Hematopoietic multipotent progenitor cell treated with erythropoietin and hydrocortisone succinate and interleukin-3 and kit ligand, for 8 days (in vitro differentiated cells): ENCODE results near the gene HNRNPLL.

Source experiments
- DNase-seq: peaks from one replicate; pipeline ENCODE4 v3.0.0-alpha.2; 2015

Gene HNRNPLL

DNA sequence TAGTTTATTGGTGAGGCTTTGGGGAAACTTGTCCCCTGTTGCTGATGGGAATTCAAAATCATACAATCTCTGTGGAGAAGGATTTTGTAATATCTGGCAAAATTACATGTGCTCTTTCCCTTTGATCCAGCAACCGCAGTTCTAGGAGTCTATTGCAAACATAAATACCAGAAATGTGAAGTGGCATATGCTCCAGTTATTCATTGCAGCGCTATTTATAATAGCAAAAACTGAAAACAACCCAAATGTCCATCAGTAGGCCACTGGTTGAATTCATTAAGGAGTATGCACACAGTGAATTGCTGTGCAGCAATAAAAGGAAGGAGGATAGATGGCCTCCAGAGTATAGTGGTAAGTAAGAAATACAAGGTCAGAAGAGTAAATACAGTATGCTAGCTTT lies 76.5 kb downstream of the HNRNPLL start:
- DNase-seq: no peak

DNA sequence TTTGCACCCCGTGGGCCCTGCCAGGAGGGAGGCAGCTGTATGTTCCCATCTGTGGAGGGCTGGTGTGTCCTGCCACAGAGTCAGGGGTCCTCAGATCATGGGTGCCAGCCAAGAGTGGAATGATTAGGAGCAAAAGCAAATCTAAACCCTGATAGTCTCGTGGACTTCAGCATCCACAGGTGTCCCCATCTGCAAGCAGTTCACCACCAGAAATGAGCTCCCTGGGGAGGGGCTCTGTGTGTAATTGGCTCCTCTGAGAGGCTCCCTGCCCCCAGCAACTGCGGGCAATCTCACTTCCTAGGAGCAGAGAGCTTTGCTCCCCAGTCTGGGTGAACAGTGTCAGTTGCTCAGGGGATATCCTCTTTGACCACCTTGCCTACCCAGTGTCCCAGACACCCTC lies 78.1 kb downstream of the HNRNPLL start:
- DNase-seq: no peak

DNA sequence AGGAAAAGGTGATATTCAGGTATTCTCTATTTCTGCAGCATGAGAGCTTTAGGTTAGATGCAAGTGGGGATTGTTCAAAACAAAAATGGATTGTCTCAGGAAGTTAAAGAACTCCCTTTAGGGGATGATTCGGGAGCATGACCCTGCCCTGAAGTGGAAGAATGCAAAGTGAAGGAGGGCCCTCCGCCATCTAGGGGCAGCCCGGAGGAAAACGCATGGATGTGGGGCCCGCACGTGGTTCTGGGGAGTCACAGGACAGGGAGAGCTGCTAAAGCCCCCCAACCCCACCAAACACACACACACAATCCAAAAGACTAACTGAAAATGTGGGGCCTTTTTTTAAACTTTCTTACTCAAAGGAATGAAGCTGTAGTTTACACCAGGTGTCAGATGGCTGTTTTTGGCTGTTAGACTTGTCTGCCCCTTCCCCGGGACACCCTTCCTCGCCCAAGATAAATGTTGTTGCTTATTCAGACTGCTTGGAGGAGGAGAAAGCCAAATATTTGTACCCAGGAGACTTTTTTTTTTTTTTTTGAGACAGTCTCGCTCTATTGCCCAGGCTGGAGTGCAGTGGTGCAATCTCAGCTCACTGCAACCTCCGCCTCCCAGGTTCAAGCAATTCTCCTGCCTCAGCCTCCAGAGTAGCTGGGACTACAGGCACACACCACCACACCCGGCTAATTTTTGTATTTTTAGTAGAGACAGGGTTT lies 78.8 kb downstream of the HNRNPLL start:
- DNase-seq: no peak

DNA sequence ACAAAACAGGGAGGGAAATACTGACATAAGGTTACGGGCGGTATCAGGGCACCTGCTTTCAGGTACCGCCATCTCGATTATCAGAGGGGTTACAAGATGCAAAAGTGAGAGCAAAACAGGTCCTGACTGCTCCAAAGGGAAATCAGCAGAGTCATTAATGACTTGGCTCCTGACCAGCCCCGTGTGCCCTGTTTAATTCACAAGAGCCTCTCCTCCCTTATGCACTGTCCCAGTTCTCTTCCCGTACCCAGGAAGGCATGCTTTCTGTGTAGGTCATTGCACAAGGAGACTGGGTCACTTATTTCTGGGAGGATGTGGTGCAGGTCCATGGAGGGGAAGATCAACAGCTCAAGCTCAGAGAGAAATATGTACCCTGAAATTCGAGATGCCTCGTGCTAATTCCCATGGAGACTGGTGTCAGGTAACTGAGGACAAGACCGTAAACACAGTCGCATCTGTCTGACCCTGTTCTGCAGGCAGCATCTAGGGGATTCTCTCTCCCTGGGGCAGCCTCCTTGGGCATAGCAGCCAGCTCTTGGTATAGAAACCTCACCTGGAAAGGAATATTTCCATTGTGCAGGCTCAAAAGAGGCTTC lies 79.9 kb downstream of the HNRNPLL start:
- DNase-seq: no peak

DNA sequence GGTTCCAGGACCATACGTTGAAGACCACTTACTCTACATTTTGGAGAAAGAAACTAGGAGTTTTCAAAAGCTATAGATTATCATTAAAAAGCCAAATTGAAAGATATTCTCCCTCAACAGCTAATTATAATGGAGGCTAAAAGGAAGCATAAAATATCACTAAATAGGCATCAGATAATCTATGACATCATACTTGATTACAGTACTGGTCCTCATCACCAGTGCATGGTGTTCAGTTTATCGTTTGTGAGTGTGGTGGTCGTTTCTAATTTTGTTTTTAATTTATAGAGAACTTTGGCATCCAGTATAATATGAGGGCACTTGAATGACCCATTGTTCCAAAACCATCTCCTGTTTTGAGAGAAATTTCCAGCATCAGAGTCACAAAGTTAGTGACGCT lies 80.9 kb downstream of the HNRNPLL start:
- no peak for DNase-seq

DNA sequence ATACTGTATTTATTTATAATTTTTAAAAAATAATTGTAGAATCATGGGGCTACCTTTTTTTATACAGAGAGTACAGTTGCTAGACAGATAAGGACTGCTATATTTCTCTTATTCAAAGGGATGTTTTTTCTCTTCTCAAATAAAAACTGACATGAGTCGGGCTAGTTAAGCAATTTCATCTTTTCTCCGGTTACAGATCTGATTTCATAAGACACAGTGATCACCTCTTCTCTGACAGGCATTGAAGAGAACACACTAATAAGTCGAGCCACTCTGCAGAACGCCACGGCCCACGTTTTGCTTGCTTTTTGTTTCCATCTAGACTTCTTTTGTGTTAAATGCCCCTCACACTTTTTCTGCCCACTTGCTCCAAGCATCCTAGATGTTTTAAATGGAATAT lies 85.4 kb downstream of the HNRNPLL start:
- DNase-seq: no peak

DNA sequence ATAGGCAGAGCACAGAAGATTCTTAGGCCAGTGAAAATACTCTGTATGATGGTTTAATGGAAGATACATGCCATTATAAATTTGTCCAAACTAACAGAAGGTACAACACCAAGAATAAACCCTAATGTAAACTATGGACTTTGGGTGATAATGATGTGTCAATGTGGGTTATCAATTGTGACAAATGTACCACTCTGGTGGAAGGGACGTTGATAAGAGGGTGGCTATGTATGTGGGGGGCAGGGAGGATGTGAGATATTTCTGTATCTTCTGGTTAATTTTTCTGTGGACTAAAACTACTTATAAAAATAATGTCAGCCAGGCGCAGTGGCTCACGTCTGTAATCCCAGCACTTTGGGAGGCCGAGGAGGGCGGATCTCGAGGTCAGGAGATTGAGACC lies 86.2 kb downstream of the HNRNPLL start:
- DNase-seq: peak; percentile 67

DNA sequence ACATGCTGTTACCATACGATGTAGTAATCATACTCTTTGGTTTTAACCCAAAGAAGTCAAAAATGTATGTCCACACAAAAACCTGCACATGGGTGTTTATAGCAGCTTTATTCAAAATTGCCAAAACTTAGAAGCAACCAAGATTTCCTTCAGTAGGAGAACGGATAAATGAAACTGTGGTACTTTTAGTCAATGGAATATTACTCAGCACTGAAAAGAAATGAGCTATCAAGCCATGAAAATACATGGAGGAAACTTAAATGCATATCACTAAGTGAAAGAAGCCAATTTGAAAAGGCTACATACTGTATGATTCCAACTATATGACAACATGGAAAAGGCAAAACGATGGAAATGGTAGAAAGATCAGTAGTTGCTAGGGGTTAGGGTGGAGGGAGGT lies 86.6 kb downstream of the HNRNPLL start:
- no peak for DNase-seq

DNA sequence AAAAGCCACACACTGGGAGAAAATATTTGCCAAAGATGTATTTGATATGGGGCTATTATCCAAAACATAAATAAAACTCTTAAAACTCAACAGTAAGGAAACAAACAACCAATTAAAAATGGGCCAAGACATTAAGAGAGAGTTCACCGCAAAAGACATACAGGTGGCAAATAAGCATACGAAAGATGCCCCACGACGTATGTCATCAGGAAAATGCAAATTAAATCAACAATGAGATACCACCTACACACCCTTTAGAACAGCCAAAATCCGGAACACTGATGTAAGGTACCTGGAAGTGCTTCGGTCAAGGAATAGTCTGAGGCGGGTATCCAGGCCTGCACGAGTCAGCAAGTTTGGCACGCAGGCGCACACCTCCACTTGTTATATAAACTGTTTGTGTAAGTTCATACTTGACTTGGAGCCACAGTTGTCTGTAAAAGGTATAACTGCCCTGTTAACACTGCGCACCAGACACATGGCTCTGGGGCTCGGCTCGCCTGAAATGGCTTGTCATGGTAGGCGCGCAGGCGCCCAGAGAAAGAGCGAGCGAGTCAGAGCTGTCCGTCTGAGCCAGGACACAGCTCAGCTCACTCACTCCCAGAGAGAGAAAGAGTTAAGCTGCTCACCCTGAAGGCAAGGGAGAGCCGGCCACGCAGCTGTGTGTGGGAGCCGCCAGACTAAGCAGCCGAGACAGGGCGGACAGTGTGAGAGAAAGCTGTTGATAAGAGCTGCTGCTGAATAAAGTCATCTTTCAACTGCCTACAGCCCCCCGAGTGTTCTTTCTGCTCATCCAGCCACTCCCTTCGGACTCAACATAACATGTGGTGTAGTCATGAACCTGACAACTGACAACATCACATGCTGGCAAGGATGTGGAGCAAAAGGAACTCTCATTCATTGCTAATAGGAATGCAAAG lies 87.3 kb downstream of the HNRNPLL start:
- DNase-seq: peak; percentile 76

DNA sequence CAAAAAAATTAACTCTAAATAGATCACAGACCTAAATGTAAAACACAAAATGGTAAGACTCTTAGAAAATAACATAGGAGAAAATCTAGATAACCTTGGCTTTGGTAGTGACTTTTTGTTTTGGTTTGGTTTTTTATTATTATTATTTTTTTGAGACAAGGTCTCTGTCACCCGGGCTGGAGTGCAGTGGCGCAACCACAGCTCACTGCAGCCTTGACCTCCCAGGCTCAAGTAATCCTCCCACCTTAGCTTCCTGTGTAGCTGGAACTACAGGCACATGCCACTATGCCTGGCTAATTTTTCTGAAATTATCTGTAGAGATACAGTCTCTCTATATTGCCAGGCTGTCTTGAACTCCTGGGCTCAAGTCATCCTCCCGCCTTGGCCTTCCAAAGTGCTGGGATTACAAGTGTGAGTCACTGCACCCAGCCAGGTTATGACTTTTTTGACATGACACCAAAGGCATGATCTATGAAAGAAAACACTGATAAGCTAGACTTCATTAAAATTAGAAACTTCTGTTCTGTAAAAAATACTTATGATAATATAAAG lies 88.0 kb downstream of the HNRNPLL start:
- no peak for DNase-seq

DNA sequence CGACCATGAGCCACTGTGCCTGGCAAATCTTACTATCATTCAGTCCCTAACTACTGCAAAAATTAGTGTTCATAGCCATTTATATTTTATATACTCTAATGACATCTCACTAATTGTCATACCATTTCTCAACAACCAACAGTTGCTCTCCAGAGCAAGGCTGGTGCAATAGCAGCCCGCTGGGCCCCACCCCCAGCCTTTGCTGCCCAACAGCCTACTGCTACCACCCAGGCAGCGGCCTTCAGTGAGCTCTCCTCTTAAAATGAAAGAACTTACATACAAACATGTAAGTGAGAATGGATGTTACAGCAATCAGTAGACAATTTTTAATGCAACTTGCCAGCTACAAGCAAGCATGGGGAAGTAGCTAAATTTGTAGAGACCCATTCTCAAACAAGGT lies 90.5 kb downstream of the HNRNPLL start:
- no peak for DNase-seq
